GM23338 (cell line): ENCODE results near the gene DHRSX. TPM values are rescaled to one million over a fixed set of nuclear protein-coding genes. Genes with fewer than 3 reads are reported as not detected.

Source experiments
- ATAC-seq: fragments of 200-7000 bp; cut with Tn5 transposase; 3 replicates; pipeline ENCODE4 v1.9.1; 2020
- DNase-seq: peaks from one replicate; pipeline ENCODE4 v3.0.0-alpha.2; 2015; ENCODE audit warnings: low spot score
- H2AFZ ChIP-seq: fragments of 200-600 bp; sonication (generic); 2 replicates; pipeline ENCODE4 v1.8.0; 2016; ENCODE audit warnings: antibody characterized with exemption, mild to moderate bottlenecking, moderate library complexity
- H3F3A ChIP-seq: fragments of 200-600 bp; sonication (generic); replicated peaks from 2 replicates; pipeline ENCODE4 v1.8.0; 2017; ENCODE audit warnings: antibody characterized with exemption, mixed run types, low read depth
- H3K27ac ChIP-seq: fragments of 200-600 bp; sonication (generic); 2 replicates; pipeline ENCODE4 v1.6.1; 2016; ENCODE audit warnings: low read depth
- H3K27me3 ChIP-seq: fragments of 200-600 bp; sonication (generic); 2 replicates; pipeline ENCODE4 v1.8.0; 2016; ENCODE audit warnings: mild to moderate bottlenecking, mixed run types, moderate library complexity; ENCODE audit not compliant: insufficient read depth
- H3K36me3 ChIP-seq: fragments of 200-600 bp; sonication (generic); 2 replicates; pipeline ENCODE4 v1.8.0; 2016; ENCODE audit warnings: mild to moderate bottlenecking; ENCODE audit not compliant: insufficient read depth
- H3K4me1 ChIP-seq: fragments of 200-600 bp; sonication (generic); 2 replicates; pipeline ENCODE4 v1.8.0; 2016; ENCODE audit warnings: mild to moderate bottlenecking, moderate library complexity; ENCODE audit not compliant: insufficient read depth
- H3K4me2 ChIP-seq: fragments of 200-600 bp; sonication (generic); 2 replicates; pipeline ENCODE4 v1.7.1; 2017; ENCODE audit warnings: mixed run types
- H3K4me3 ChIP-seq: fragments of 200-600 bp; sonication (generic); 2 replicates; pipeline ENCODE4 v1.6.1; 2016; ENCODE audit warnings: mixed run types
- H3K79me2 ChIP-seq: fragments of 200-600 bp; sonication (generic); replicated peaks from 2 replicates; pipeline ENCODE4 v1.8.0; 2017; ENCODE audit warnings: mild to moderate bottlenecking; ENCODE audit not compliant: insufficient read depth
- H3K9me2 ChIP-seq: fragments of 200-600 bp; sonication (generic); 2 replicates; pipeline ENCODE4 v1.8.0; 2017; ENCODE audit not compliant: insufficient read depth
- H4K20me1 ChIP-seq: fragments of 200-600 bp; sonication (generic); replicated peaks from 2 replicates; pipeline ENCODE4 v1.8.0; 2017; ENCODE audit warnings: mild to moderate bottlenecking; ENCODE audit not compliant: insufficient read depth
- H3K27ac Mint-ChIP-seq: 2 replicates; pipeline ENCODE4 v1.8.0; 2020; ENCODE audit warnings: inconsistent platforms, mild to moderate bottlenecking, moderate library complexity, mixed read lengths
- H3K27me3 Mint-ChIP-seq: 3 replicates; pipeline ENCODE4 v1.8.0; 2022; ENCODE audit warnings: low read depth, mild to moderate bottlenecking, moderate library complexity, mixed read lengths, inconsistent platforms; ENCODE audit not compliant: insufficient read depth, poor library complexity
- H3K36me3 Mint-ChIP-seq: 3 replicates; pipeline ENCODE4 v1.8.0; 2021; ENCODE audit warnings: low read depth, mild to moderate bottlenecking, inconsistent platforms, moderate library complexity, mixed read lengths
- H3K4me1 Mint-ChIP-seq: 3 replicates; pipeline ENCODE4 v1.8.0; 2020; ENCODE audit warnings: mild to moderate bottlenecking, inconsistent platforms, mixed read lengths
- H3K4me3 Mint-ChIP-seq: 3 replicates; pipeline ENCODE4 v1.8.0; 2021; ENCODE audit warnings: moderate library complexity, mild to moderate bottlenecking, inconsistent platforms, mixed read lengths
- H3K9me3 Mint-ChIP-seq: 3 replicates; pipeline ENCODE4 v1.8.0; 2020; ENCODE audit warnings: moderate library complexity, mild to moderate bottlenecking, inconsistent platforms, mixed read lengths
- EZH2 ChIP-seq: fragments of 200-600 bp; sonication (generic); IDR thresholded peaks from one replicate; pipeline ENCODE4 v1.8.0; 2017; ENCODE audit warnings: antibody characterized with exemption, mild to moderate bottlenecking, low read depth; ENCODE audit not compliant: unreplicated experiment
- POLR2AphosphoS5 ChIP-seq: IDR thresholded peaks from 2 replicates; pipeline ENCODE4 v1.6.1; 2016; ENCODE audit warnings: antibody characterized with exemption, low read depth
- REST ChIP-seq: IDR thresholded peaks from one replicate; pipeline ENCODE4 v1.6.1; 2018; ENCODE audit warnings: antibody characterized with exemption; ENCODE audit not compliant: unreplicated experiment
- STAT1 ChIP-seq: IDR thresholded peaks from one replicate; pipeline ENCODE4 v1.6.1; 2016; ENCODE audit warnings: antibody characterized with exemption; ENCODE audit not compliant: unreplicated experiment
- polyA plus RNA-seq: library from polyadenylated mRNA; unstranded; fragments of >200 nt; fragmentation: Nextera tagmentation; extraction: Ambion mirVana; gene quantifications from 2 replicates; pipeline ENCODE4 v1.2.1, GENCODE V29; 2016
- total RNA-seq: library from RNA; depleted of rRNA; stranded (reverse); fragments of >200 nt; shearing (Covaris generic); gene quantifications from 2 replicates; pipeline ENCODE4 v1.2.3, GENCODE V29; 2014
- TF ChIP-seq, protein P1 (sequence below): fragments of 250-450 bp; sonication (Bioruptor Pico); IDR thresholded peaks from 2 replicates; pipeline ENCODE4 v1.5.0; 2020; ENCODE audit warnings: mild to moderate bottlenecking, moderate library complexity

DHRSX gene
- total and polyA plus RNA-seq, 2 experiments from 2014 or later, result 33.9 to 43.0 TPM

GRCh38 chrX:2425286-2426071 lies 75.3 kb downstream of the DHRSX start (continued):
- TF ChIP-seq EZH2, result no peak
- no peak for TF ChIP-seq POLR2AphosphoS5

- H3K27me3 Mint-ChIP-seq, result peaks cover 5% of the 10 kb centered on the region
- H3K36me3 Mint-ChIP-seq, result peaks cover 73% of the 10 kb centered on the region
- H3K36me3 ChIP-seq, result peaks cover 16% of the 10 kb centered on the region
- no peak for ATAC-seq
- no peak for DNase-seq
- TF ChIP-seq STAT1, result no peak
- no peak for TF ChIP-seq EZH2
- TF ChIP-seq, protein P1, sequence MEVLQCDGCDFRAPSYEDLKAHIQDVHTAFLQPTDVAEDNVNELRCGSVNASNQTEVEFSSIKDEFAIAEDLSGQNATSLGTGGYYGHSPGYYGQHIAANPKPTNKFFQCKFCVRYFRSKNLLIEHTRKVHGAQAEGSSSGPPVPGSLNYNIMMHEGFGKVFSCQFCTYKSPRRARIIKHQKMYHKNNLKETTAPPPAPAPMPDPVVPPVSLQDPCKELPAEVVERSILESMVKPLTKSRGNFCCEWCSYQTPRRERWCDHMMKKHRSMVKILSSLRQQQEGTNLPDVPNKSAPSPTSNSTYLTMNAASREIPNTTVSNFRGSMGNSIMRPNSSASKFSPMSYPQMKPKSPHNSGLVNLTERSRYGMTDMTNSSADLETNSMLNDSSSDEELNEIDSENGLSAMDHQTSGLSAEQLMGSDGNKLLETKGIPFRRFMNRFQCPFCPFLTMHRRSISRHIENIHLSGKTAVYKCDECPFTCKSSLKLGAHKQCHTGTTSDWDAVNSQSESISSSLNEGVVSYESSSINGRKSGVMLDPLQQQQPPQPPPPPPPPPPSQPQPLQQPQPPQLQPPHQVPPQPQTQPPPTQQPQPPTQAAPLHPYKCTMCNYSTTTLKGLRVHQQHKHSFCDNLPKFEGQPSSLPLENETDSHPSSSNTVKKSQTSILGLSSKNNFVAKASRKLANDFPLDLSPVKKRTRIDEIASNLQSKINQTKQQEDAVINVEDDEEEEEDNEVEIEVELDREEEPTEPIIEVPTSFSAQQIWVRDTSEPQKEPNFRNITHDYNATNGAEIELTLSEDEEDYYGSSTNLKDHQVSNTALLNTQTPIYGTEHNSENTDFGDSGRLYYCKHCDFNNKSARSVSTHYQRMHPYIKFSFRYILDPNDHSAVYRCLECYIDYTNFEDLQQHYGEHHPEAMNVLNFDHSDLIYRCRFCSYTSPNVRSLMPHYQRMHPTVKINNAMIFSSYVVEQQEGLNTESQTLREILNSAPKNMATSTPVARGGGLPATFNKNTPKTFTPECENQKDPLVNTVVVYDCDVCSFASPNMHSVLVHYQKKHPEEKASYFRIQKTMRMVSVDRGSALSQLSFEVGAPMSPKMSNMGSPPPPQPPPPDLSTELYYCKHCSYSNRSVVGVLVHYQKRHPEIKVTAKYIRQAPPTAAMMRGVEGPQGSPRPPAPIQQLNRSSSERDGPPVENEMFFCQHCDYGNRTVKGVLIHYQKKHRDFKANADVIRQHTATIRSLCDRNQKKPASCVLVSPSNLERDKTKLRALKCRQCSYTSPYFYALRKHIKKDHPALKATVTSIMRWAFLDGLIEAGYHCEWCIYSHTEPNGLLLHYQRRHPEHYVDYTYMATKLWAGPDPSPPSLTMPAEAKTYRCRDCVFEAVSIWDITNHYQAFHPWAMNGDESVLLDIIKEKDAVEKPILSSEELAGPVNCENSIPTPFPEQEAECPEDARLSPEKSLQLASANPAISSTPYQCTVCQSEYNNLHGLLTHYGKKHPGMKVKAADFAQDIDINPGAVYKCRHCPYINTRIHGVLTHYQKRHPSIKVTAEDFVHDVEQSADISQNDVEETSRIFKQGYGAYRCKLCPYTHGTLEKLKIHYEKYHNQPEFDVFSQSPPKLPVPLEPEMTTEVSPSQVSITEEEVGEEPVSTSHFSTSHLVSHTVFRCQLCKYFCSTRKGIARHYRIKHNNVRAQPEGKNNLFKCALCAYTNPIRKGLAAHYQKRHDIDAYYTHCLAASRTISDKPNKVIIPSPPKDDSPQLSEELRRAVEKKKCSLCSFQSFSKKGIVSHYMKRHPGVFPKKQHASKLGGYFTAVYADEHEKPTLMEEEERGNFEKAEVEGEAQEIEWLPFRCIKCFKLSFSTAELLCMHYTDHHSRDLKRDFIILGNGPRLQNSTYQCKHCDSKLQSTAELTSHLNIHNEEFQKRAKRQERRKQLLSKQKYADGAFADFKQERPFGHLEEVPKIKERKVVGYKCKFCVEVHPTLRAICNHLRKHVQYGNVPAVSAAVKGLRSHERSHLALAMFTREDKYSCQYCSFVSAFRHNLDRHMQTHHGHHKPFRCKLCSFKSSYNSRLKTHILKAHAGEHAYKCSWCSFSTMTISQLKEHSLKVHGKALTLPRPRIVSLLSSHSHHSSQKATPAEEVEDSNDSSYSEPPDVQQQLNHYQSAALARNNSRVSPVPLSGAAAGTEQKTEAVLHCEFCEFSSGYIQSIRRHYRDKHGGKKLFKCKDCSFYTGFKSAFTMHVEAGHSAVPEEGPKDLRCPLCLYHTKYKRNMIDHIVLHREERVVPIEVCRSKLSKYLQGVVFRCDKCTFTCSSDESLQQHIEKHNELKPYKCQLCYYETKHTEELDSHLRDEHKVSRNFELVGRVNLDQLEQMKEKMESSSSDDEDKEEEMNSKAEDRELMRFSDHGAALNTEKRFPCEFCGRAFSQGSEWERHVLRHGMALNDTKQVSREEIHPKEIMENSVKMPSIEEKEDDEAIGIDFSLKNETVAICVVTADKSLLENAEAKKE (CRISPR knock-in tag), result no peak
- no peak for TF ChIP-seq REST
- H3K9me2 ChIP-seq, result no peaks in the 10 kb centered on the region
- peaks cover 15% of the 10 kb centered on the region for H3K79me2 ChIP-seq
- no peaks in the 10 kb centered on the region for H3F3A ChIP-seq
- no peak overlapping the region for H3K27ac ChIP-seq
- H3K4me2 ChIP-seq, result no peak overlapping the region
- H3K27me3 ChIP-seq, result no peaks in the 10 kb centered on the region
- peaks cover 10% of the 10 kb centered on the region; the same call in 1 of the 2 replicates for H4K20me1 ChIP-seq
- H2AFZ ChIP-seq, result no peak overlapping the region
- peaks cover 16% of the 10 kb centered on the region for H3K4me1 Mint-ChIP-seq
- no peak overlapping the region for H3K4me3 ChIP-seq
- H3K4me3 Mint-ChIP-seq, result no peak overlapping the region
- H3K4me1 ChIP-seq, result peaks cover 4% of the 10 kb centered on the region
- H3K27ac Mint-ChIP-seq, result no peak overlapping the region
- peaks cover 26% of the 10 kb centered on the region for H3K9me3 Mint-ChIP-seq
These were observed 76.5 kb downstream of the DHRSX start for GRCh38 chrX:2424317-2424716.
